HG02840 (cell line): Measurements from ENCODE around the gene GCNT2.
"Not testable (repeated sequence)": the region's sequence is repeated elsewhere in the genome, so short reads cannot be mapped to it uniquely, and the experiment has no call there.

Experiments
- ATAC-seq: cut with Tn5 transposase; IDR thresholded peaks from one replicate; pipeline ENCODE4 v1.9.1; 2021; ENCODE audit warnings: mild to moderate bottlenecking, moderate library complexity, moderate number of reproducible peaks; ENCODE audit not compliant: unreplicated experiment, low FRiP score

GCNT2 gene

DNA sequence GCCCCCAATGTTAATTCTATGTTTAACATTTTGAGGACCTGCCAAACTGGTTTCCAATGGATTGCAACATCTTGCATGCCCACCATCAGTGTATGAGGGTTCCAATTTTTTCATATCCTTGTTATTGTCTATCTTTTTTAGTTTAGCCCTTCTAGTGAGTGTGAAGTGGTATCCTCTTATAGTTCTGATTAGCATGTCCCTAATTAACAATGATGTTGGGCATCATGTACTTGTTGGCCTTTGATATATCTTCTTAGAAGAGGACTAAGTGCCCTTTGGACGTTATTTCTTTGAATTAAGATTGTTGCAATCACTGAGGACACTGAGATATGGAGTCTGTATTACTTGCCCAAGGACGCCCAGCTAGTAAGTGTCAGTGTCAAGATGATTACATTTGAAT, 22.3 kb downstream of the GCNT2 start:
- ATAC-seq = no peak

DNA sequence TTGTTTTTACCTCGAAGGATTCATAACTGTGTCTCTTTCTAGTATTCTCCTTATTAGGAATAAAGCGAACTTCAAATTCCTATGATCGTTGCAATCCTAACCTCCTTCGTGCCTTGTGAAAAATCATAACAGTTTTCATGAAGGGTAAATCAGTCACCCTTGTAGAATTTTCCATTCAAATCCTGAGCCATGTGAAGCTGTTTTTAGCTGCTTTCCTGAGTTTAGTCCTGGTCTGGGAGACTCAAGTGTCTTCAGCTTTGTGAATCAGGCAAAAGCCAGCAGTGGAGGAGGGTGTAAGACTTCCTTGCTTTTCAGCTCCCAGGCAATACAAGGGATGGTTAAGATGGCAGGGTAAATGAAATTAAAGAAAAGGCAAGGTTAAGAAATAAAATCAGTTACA, 24.3 kb downstream of the GCNT2 start:
- ATAC-seq = no peak

DNA sequence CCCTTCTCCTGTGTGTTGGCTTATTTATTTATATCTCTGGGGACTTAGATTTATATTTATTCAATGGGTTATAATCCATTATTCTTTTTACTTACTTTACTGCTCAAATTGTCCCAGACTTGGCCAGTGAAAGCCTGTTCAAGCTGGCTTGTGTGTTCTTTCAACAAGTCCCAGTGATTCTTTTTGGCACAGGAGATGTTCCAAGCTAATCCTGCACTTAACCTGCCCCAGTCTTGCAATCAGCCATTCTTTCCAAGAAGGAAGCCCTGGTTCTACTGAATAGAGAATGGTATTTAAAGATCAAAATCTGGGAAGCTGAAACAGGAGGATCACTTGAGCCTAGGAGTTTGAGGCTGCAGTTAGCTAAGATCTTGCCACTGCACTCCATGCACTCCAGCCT, 26.7 kb downstream of the GCNT2 start:
- ATAC-seq = no peak

DNA sequence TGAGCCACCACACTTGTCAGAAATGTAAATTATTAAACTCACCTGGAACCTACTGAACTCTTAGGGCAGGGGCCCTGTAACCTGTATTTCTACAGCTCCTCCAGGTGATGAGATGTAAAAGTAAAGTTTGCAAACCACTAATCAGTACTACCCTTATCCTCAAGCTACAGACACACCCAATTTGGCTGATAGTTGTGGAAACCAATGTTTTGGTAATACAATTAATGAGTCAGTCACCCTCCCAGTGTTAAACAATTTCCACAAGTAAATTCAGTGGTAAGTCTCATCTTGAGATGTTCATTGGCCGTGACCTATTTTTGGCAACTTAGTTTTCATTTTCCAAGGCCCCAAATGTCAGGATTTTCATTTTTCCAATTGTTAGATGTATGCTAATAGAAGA, 29.6 kb downstream of the GCNT2 start:
- no peak for ATAC-seq

DNA sequence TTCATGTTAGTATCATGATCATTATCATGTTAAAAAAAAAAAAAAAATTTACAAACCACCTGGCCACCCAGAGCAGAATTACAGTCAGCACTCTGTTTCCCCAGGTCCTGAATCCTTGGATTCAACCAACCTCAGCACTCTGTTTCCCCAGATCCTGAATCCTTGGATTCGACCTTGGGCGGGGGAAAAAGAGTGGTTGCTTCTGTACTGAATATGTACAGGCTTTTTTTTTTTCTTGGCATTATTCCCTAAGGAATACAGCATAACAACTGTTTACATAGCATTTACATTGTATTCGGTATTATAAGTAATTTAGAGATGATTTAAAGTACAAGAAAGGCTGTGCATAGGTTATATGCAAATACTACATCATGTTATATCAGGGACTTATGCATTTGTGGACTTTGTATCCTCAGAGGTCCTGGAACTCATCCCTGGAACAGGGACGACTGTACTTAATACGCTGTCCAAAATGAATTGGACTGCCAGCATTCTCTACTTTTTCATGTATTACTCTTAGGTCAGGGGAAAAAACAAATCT, 31.2 kb downstream of the GCNT2 start:
- ATAC-seq = no peak

DNA sequence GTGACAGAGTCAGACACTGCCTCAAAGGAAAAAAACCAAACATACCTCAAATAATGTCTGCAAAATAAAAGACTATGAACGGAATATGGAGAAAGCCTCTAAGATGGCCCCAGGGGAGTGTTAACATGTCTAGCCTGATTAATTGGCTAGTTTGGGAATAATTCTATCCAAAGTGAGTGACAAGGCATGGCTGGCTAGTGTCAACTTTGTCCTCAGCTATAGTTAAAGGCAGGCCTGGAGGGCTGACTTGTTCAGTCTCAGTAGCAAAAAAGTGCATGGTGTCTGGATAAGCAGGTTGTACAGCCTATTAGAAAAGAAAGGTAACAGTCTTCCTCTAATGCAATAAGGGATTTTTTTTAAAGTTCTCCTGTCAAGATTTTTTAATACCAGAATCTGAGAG, 32.7 kb downstream of the GCNT2 start:
- no peak for ATAC-seq

DNA sequence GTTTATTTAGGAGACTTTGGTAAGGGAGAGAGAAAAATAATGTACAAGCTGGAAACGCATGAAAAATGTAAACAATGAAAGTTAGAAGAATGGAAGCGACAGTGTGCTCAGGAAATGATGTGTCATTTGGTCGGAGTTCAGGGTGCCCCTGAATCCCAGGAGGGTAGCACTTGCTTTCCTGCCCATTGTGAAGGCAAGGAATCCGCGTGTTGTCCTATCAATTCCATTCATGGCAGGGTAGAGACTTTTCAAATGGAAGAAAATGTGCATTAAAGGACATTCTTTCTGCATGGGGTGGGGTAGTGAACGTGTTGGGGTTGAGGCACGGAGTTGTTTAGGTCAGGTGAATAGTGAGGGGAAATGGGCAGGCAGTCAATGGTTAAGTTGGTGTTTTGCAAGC, 33.7 kb downstream of the GCNT2 start:
- ATAC-seq = no peak

DNA sequence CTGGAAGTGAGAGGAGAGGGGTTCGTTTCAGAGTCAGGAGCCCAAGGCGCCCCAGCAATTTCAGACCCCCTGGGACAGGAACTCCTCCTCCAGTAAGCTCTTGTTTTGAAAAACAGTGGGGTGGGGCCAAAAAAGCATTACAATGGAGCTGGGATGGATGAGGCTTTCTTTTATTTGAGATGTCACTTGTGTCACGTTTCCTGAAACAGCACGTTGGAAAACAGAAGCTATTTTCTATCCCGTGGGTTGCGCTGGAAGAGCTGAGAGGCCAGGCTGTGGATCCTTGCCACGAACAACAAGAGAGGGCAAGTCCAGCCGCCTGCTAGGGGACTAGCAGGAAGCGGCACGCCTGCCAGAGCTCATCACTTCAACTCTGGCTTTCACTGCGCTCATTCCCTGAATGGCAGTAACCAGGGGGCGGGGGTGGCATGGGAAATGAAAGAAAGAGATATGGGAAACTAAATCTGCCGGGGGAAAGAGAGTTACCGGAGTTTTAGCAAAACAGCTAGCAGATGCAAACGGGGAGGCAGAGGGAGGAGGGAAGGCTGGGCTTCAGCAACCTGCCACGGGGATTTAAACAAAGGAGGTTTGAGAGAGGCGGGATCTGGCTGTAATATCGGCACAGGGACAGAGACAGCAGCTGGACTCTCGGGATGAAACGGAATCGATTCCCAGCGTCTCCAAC, 34.6 kb downstream of the GCNT2 start:
- ATAC-seq = no peak

DNA sequence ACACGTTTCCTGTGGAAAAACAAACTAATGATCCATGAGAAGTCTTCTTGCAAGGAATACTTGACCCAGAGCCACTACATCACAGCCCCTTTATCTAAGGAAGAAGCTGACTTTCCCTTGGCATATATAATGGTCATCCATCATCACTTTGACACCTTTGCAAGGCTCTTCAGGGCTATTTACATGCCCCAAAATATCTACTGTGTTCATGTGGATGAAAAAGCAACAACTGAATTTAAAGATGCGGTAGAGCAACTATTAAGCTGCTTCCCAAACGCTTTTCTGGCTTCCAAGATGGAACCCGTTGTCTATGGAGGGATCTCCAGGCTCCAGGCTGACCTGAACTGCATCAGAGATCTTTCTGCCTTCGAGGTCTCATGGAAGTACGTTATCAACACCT, 35.4 kb downstream of the GCNT2 start:
- no peak for ATAC-seq

DNA sequence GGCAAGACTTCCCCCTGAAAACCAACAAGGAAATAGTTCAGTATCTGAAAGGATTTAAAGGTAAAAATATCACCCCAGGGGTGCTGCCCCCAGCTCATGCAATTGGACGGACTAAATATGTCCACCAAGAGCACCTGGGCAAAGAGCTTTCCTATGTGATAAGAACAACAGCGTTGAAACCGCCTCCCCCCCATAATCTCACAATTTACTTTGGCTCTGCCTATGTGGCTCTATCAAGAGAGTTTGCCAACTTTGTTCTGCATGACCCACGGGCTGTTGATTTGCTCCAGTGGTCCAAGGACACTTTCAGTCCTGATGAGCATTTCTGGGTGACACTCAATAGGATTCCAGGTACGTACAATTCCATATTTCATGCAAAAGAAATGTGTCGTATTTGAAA, 35.8 kb downstream of the GCNT2 start:
- ATAC-seq = no peak

DNA sequence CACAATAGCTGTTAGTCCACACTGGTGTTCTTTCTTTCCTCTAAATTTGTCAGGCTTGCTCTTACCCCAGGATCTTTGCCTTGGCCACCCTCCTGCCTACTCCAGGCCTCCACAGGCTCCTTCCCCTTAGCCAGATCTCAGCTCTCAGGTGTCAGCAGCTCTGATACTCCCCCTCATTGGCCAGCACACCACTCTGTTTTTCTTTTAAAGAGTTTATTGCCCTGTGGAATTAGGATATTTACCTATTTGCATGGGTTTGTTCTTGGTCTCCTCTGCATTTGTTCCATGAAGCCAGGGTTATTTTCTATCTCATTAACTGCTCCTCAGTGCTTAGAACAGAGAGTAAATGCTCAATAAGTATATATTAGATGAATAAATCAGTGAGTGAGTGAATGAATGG, 36.8 kb downstream of the GCNT2 start:
- ATAC-seq = no peak

DNA sequence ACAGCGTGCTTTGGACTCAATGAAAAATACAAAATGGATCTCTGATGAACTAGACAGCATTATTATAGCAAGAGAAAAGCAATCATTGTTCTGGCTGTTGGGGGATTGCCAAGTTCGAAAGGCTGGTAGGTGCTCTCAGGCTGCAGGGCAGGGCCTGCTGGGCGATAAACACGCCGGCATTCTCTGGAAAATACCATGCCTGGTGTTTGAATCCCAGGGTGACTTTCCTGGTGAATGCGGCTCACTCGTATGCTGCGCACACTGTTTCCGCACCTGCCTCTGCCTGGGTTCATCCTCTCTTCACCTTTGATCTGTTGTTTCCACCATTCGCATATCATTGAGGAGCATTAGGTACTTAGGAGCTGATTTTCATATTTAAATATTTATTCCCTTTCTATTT, 37.4 kb downstream of the GCNT2 start:
- no peak for ATAC-seq

DNA sequence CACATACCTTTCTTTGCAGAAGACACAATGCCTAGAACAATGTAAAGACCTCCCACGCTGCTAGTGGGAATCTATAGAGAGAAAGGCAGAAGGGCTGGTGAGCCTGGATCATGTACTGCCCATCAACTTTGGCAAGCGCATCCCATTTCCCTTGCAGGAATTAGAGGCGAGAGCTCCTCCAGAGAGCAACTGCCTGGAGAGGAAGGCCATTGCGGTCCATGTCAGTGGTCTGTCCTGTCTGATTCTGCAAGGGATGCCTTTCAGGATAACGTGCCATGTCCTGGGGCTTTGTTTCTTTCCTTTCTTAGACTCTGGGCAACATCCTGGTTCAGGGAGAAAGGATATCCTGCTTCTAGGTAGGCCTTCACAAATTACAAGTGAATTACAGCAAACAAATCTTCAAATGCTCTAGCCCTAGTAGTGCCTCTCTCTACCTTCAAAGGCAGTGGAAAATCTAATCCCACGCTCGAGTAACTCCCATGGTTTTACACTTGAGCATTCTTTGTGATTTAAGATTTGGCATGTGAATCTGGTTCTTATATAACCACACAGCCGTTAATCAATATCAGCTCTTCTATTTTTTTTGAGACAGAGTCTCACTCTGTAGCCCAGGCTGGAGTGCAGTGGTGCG, 38.5 kb downstream of the GCNT2 start:
- ATAC-seq = no peak

DNA sequence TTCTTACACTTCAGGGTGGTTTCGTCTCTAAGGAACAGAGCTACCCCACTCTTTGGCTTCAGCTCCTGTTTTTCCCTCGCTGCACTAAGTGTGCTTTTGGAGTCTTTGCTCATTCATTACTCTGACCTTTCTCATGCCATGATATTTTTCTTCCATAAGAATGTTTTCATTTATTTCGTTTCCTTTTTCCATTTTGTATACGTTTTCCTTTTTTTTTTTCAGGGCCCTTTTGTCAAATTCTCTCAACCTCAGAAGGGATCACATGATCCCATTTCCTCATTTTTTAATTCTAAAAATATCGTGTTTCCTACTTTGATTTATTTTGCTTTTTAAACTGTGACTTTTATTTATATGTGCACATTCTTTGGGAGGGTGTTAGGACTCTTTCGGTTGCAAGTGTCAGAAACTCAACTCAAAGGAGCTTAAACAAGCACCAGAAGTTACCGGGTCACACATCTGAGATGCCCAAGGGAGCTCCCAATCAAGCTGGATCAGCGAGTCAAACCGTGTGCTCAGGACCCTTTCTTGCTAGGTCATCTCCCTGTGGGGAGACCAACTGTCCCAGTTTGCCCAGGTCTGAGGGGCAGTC, 40.6 kb downstream of the GCNT2 start:
- no peak for ATAC-seq

DNA sequence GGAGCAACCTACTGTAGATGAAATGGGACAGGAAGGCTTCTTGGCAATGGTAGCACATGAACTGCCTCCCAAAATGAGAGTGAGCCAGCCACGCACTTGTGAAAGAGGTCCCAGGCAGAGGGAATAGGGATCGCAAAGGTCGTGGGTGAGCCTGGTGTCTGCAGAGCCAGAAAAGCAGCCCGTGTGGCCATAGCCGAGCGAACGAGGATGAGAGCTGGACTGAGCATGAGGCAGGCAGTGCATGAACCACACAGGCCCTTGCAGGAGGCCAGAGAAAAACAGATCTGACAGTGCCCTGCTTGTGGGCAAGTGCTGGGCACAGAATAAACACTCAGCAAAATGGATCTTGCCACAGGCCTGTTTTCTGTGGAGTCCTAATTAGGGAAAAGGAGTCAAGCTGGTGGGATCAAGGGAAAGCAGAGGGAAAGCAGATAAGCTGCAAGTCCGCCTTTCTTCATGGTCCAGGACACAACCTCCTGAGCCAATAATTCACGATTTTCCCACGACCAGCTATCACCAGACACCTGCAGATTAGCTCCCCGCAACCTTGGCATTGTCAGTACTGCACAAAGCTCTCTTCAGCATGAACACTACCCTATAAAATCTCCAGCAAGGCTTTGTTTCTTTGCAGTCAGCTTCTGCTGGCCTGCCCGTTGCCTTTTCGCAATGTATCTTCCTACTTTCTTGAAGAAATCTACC, 44.0 kb downstream of the GCNT2 start:
- ATAC-seq = no peak

DNA sequence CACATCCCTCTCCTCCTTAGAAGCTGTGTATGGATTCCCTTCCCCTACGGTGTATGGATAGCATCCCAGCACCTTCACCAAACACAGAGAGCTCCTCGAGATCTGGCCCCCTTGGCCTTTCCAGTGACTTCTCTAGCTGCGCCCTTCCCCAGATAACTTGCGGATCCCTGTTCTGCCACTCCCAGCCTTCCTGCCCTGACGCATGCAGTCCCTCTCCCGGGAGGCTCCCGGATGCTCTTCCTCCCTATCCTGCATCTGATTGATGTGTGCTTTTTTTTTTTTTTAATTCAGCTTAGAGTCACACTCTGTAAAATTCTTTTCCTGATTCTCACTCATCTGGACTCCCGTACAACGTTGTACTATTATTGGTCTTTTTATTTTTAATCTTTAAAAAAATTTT, 44.8 kb downstream of the GCNT2 start:
- ATAC-seq = no peak

DNA sequence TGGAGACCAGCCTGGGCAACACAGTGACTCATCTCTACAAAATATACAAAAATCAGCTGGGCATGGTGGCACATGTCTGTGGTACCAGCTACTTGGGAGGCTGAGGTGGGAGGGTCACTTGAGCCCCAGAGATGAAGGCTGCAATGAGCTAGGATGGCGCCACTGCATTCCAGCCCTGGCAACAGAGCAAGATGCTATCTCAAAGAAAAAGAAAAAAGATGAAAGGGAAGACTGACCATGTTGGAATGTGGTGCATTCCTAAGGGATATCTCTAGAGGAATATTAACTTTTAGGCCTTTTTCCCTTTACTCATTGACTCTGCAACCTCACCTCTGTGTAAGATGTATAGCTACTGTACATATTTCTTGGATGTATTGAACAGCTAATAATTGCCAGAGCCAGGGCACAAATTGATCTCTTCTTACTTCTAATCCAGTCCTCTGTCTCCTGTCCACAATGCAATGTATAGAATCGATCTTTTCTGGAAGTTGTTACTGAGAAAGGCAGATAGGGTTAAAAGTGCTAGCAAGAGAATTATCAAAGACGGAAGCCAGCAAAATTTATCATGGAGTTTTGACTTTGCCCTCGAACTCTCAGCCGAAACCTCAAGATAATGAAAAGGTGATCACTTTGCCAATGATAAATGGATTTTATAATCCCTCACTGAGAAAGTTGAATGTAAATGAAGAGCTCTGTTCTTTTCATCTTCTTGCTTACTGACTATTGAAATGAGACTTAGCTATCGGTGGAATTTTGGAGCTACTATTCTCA, 46.3 kb downstream of the GCNT2 start:
- ATAC-seq = no peak

DNA sequence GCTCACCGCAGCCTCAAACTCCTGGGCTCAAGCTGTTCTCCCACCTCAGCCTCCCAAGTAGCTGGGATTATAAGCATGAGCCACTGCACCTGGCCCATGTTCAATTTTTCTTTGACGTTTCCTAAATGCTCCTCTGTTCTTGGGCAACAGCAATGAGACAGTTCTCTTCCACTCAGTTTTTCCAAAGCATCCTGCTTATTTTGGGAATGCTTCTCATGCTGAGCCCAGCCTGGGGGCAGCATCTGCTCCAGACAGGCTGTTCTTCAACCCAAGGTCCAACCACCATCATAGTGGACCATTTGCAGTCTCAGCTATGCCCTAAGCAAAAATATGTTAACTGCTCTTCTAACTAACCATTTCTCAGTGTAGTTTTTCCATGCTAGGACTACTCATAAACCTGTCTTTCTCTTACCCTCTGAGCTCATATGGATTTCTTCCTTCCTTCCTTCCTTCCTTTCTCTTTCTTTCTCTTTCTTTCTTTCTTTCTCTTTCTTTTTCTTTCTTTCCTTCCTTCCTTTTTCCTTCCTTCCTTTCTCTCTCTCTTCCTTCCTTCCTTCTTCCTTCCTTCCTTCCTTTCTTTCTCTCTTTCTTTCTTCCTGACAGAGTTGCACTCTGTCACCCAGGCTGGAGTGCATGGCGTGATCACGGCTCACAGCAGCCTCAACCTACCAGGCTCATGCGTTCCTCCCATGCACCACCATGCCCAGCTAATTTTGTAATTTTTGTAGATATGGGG, 48.4 kb downstream of the GCNT2 start:
- ATAC-seq = no peak

DNA sequence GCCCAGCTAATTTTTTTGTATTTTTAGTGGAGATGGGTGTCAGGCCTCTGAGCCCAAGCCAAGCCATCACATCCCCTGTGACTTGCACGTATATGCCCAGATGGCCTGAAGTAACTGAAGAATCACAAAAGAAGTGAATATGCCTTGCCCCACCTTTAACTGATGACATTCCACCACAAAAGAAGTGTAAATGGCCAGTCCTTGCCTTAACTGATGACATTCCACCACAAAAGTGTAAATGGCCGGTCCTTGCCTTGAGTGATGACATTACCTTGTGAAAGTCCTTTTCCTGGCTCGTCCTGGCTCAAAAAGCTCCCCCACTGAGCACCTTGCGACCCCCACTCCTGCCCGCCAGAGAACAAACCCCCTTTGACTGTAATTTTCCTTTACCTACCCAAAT, 54.4 kb downstream of the GCNT2 start:
- ATAC-seq = not testable (repeated sequence)

DNA sequence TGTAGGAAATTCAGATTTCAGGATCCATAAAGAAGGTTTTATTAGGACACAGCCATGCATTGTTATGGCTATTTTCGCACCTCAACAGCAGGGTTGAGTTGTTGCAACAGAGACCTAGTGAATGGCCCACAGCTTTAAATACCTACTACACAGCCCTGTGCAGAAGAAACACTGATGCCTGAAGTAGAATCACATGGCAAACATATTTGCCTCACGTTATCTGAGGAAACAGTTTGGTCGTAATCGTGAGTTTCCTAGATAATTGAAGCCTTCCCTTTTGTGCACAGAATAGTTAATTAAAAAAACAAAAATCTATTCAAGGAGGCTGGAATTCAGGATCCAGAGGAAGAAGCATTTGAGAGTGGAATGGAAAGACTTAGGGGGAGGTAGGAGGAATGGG, 55.1 kb downstream of the GCNT2 start:
- no peak for ATAC-seq
